ENCODE data around the gene KRT15.

DNA sequence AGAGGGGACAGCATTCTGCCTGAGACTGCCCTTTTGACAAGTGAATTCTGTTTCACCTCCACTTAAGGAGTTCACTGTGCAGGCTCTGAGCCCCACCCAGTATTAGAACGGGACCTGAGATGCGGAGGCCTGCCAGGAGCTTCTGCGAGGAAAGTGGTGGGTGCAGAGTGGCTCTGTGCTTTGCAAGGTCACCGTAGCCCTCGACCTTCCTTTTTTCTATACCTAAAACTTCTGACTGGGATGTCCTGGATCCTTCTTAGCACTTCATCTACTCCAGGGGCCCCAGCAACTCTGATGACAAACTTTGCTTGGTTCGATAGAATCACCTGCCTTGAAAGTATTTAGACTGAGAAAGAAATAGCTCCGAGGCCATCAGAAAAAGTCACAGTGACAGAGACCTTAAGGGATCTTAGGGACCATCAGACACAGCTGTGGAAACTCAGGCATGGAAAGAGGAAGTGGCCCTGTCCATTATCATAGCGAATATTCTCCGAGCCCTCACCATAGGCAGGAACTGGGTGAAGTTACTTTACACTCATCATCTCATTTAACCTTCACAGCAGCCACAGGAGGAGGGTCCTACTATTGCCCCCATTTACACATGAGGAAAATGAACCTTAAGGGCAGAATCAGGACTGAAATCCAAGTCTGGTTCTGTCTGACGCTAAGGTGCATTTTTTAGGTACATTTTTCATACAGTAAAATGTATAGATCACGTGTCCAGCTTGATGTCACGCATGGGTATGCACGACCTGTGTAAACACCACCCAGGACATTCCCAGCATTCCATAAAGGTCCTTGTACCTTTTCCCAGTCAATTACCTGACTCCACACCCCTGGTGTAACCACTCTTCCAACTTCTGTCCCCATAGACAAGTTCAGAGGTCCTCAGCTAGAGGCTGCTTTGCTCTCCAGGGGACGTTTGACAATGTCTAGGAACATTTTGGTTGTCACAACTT is 12.6 kb downstream of the KRT15 start:
- TF ChIP-seq, protein P1, sequence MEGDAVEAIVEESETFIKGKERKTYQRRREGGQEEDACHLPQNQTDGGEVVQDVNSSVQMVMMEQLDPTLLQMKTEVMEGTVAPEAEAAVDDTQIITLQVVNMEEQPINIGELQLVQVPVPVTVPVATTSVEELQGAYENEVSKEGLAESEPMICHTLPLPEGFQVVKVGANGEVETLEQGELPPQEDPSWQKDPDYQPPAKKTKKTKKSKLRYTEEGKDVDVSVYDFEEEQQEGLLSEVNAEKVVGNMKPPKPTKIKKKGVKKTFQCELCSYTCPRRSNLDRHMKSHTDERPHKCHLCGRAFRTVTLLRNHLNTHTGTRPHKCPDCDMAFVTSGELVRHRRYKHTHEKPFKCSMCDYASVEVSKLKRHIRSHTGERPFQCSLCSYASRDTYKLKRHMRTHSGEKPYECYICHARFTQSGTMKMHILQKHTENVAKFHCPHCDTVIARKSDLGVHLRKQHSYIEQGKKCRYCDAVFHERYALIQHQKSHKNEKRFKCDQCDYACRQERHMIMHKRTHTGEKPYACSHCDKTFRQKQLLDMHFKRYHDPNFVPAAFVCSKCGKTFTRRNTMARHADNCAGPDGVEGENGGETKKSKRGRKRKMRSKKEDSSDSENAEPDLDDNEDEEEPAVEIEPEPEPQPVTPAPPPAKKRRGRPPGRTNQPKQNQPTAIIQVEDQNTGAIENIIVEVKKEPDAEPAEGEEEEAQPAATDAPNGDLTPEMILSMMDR (IDR thresholded peaks at IDR 0.05): no peak
- TF ChIP-seq POLR2A (IDR thresholded peaks at IDR 0.05): no peak

Measured in upper lobe of left lung (tissue), 4 donors.